Keratinocyte (primary cell): ENCODE data around the gene GPR37L1. TPM values are rescaled to one million over a fixed set of nuclear protein-coding genes. Genes with fewer than 3 reads are reported as not detected.

Experiments used
- DNase-seq: peaks from one replicate; pipeline ENCODE4 v3.0.0-alpha.2; 2011; ENCODE audit warnings: low read depth, missing footprints, low spot score
- FAIRE-seq: peaks from 2 replicates; lab custom pipeline; 2011; peaks lifted over from hg19 to GRCh38; lab: Jason Lieb, UNC
- H2AFZ ChIP-seq: 2 replicates; pipeline ENCODE4 v1.6.0; 2012; ENCODE audit warnings: low read length, control low read depth, inconsistent platforms; ENCODE audit not compliant: control insufficient read depth
- H3K27ac ChIP-seq: 2 replicates; pipeline ENCODE4 v1.5.1; 2011; ENCODE audit warnings: low read length; ENCODE audit not compliant: control insufficient read depth, insufficient read depth
- H3K27me3 ChIP-seq: 3 replicates; pipeline ENCODE4 v1.6.0; 2011; ENCODE audit warnings: low read length; ENCODE audit not compliant: control insufficient read depth, insufficient read depth; ENCODE audit errors: extremely low read depth
- H3K36me3 ChIP-seq, 2 experiments: 2 replicates in 1 of 2; 3 replicates in 1 of 2; pipeline ENCODE4 v1.5.1; 2011; ENCODE audit warnings: low read length in 2 of 2, mild to moderate bottlenecking in 1 of 2; ENCODE audit not compliant: control insufficient read depth in 2 of 2, insufficient read depth in 2 of 2; ENCODE audit errors: extremely low read depth in 1 of 2
- H3K4me1 ChIP-seq: 3 replicates; pipeline ENCODE4 v1.5.1; 2011; ENCODE audit warnings: low read length; ENCODE audit not compliant: control insufficient read depth, insufficient read depth; ENCODE audit errors: extremely low read depth
- H3K4me2 ChIP-seq: 3 replicates; pipeline ENCODE4 v1.6.0; 2011; ENCODE audit warnings: low read depth, low read length; ENCODE audit not compliant: control insufficient read depth, insufficient read depth; ENCODE audit errors: extremely low read depth
- H3K4me3 ChIP-seq, 3 experiments: fragments of 200-600 bp in 1 of 3; sonication (generic) in 1 of 3; 2 replicates in 2 of 3; 3 replicates in 1 of 3; pipeline ENCODE4 v1.5.1; 2011 to 2016; ENCODE audit warnings: low read length in 3 of 3, mild to moderate bottlenecking in 3 of 3, control low read depth in 2 of 3, inconsistent platforms in 1 of 3, low read depth in 1 of 3, mixed read lengths in 1 of 3, mixed run types in 1 of 3, moderate library complexity in 1 of 3; ENCODE audit not compliant: control insufficient read depth in 2 of 3, insufficient read depth in 2 of 3; ENCODE audit errors: extremely low read depth in 1 of 3
- H3K79me2 ChIP-seq: 2 replicates; pipeline ENCODE4 v1.6.0; 2012; ENCODE audit warnings: low read length; ENCODE audit not compliant: control insufficient read depth, insufficient read depth
- H3K9ac ChIP-seq: 3 replicates; pipeline ENCODE4 v1.6.0; 2011; ENCODE audit warnings: low read length; ENCODE audit not compliant: control insufficient read depth, insufficient read depth; ENCODE audit errors: extremely low read depth
- H3K9me1 ChIP-seq: 3 replicates; pipeline ENCODE4 v1.6.0; 2011; ENCODE audit warnings: low read length; ENCODE audit not compliant: control insufficient read depth, insufficient read depth; ENCODE audit errors: extremely low read depth
- H3K9me3 ChIP-seq: 2 replicates; pipeline ENCODE4 v1.5.1; 2012; ENCODE audit warnings: low read depth, low read length; ENCODE audit not compliant: control insufficient read depth
- H4K20me1 ChIP-seq: 3 replicates; pipeline ENCODE4 v1.6.0; 2011; ENCODE audit warnings: low read length; ENCODE audit not compliant: control insufficient read depth, insufficient read depth; ENCODE audit errors: extremely low read depth
- CTCF ChIP-seq, 3 experiments: IDR thresholded peaks in 1 of 3; conservative IDR thresholded peaks in 1 of 3; optimal IDR thresholded peaks in 1 of 3; 2 replicates in 2 of 3; 3 replicates in 1 of 3; pipeline versions ENCODE3 to v1.5.1; 2011; ENCODE audit warnings: low read length in 3 of 3, mild to moderate bottlenecking in 3 of 3, moderate library complexity in 2 of 3, control low read depth in 1 of 3, inconsistent platforms in 1 of 3; ENCODE audit not compliant: insufficient read depth in 2 of 3; ENCODE audit errors: extremely low read depth in 1 of 3
- EZH2 ChIP-seq: IDR thresholded peaks from one replicate; pipeline ENCODE4 v1.6.1; 2012; ENCODE audit warnings: inconsistent platforms, mild to moderate bottlenecking, low read length, moderate library complexity
- dilution Hi-C: fragments of 300-500 bp; cut with MboI; formaldehyde crosslinking; loops from one replicate; pipeline ENCODE4 v1.7.0; 2020; ENCODE audit warnings: low sequenced_read_pairs; ENCODE audit not compliant: extremely low pct_ligation_motif_present
- polyA plus RNA-seq, 5 experiments: library from polyadenylated mRNA; depleted of rRNA in 3 of 5; stranded (reverse) in 3 of 5; stranded (forward) in 1 of 5; unstranded in 1 of 5; fragments of >200 nt; gene quantifications; 1 replicate in 1 of 5; 2 replicates in 3 of 5; 3 replicates in 1 of 5; pipeline versions ENCODE4 v1.2.1 to v1.2.3, GENCODE V29; 2011 to 2012; ENCODE audit warnings: missing spikeins in 2 of 5, low read depth in 1 of 5, low replicate concordance in 1 of 5

Gene GPR37L1
- polyA plus RNA-seq, 1 donor (not counting 4 experiments of a cell fraction or from before 2014, with no cell fraction given): not detected

DNA sequence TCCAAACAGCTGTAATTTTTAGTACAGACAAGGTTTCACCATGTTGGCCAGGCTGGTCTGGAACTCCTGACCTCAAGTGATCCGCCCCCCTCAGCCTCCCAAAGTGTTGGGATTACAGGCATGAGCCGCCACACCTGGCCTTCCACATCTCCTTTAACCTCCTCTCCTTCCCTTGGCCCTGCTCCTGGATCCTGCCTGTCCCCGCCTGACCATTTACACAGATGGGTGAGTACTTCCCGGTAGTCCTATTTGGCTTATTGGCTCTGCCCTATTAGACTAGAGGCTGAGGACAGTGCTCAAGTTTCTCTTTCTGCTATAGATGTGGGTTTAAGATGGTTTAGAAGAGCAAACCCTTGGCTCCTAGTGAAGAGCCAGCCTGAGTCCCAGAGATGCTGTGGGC, 30.6 kb downstream of the GPR37L1 start:
- dilution Hi-C loops: no loop called here
- no peak for FAIRE-seq

GRCh38 chr1:202154148-202154765, 31.5 kb downstream of the GPR37L1 start:
- dilution Hi-C loops: no loop called here
- Histone ChIP-seq H3K9me3 (no peaks in the 10 kb centered on the region), H3K27me3 (no peaks in the 10 kb centered on the region), H3K4me1 (no peaks in the 10 kb centered on the region), H3K9me1 (no peaks in the 10 kb centered on the region), H3K4me3 (no peak overlapping the region), H3K27ac (no peak overlapping the region), H3K36me3 (no peaks in the 10 kb centered on the region), H3K4me2 (no peak overlapping the region), H4K20me1 (no peaks in the 10 kb centered on the region), H3K79me2 (no peaks in the 10 kb centered on the region), H3K9ac (no peak overlapping the region), H2AFZ (no peak overlapping the region)
- TF ChIP-seq EZH2 (no peak), CTCF (optimal IDR thresholded peaks at IDR 0.05 in 1 of 3, IDR thresholded peaks at IDR 0.05 in 1 of 3, conservative IDR thresholded peaks at IDR 0.05 in 1 of 3; ENCODE audit: extremely low read depth in 1 of 3, insufficient read depth in 2 of 3, low read length in 3 of 3) (no peak)
- DNase-seq: no peak
- FAIRE-seq: no peak

More for the DNA sequence above, 30.6 kb downstream of the GPR37L1 start:
- Histone ChIP-seq H3K9ac (no peak overlapping the region), H3K27me3 (no peaks in the 10 kb centered on the region), H3K27ac (no peak overlapping the region), H4K20me1 (no peaks in the 10 kb centered on the region), H3K9me1 (no peaks in the 10 kb centered on the region), H3K9me3 (no peaks in the 10 kb centered on the region), H3K4me2 (no peak overlapping the region), H3K4me1 (no peaks in the 10 kb centered on the region), H3K4me3 (no peak overlapping the region), H2AFZ (no peak overlapping the region), H3K79me2 (no peaks in the 10 kb centered on the region), H3K36me3 (no peaks in the 10 kb centered on the region)
- DNase-seq: no peak
- no peak for TF ChIP-seq CTCF (optimal IDR thresholded peaks at IDR 0.05 in 1 of 3, IDR thresholded peaks at IDR 0.05 in 1 of 3, conservative IDR thresholded peaks at IDR 0.05 in 1 of 3; ENCODE audit: extremely low read depth in 1 of 3, insufficient read depth in 2 of 3, low read length in 3 of 3)
- no peak for TF ChIP-seq EZH2
